Measurements from ENCODE around the gene STXBP3. TPM values are rescaled to one million over a fixed set of nuclear protein-coding genes. Genes with fewer than 3 reads are reported as not detected.

Gene STXBP3
- total and polyA plus RNA-seq, 2 of the 4 experiments (the other 2 are of a cell fraction), result 19.1 to 19.7 TPM

DNA sequence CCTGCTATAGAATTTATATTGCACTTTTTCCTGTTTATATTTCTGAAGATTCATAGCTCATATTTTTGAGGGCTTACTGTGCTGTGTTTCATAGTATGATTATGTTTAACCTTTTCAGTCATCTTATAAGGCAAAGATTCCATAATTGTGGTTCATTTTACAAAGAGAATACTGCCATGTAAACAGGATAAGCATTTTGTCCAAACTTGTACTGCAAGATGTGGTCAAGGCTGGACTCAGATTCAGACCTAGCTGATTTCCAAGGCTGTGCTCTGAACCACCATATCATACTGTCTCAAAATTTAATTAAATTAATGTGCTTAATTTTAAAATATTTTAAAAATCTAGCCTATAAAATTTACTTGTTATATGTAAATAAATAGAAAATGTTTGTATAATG lies 31.4 kb downstream of the STXBP3 start:
- ChIA-PET POLR2A (ENCODE audit: unreplicated experiment) (no interaction called here), CTCF (no interaction called here)
- H2AFZ ChIP-seq (replicated peaks; ENCODE audit: low read length, poor library complexity), result no peak overlapping the region
- H3K4ac ChIP-seq (ENCODE audit: low read depth, low read length), result no peak overlapping the region
- H2BK15ac ChIP-seq (ENCODE audit: low read depth, low read length), result no peak overlapping the region
- no peak overlapping the region for H2BK120ac ChIP-seq (ENCODE audit: low read depth, low read length)
- intact Hi-C loops (cut with micrococcal nuclease), result no loop called here
- ATAC-seq (ENCODE audit: low read depth) (peak; percentile 73), DNase-seq (peak; percentile 3)
- H2BK5ac ChIP-seq (ENCODE audit: low read depth, low read length, poor library complexity, severe bottlenecking), result no peak overlapping the region
- H3K23ac ChIP-seq (ENCODE audit: low read depth, low read length), result no peak overlapping the region
- no peak overlapping the region for H3K56ac ChIP-seq (ENCODE audit: extremely low read depth, insufficient read depth, low read length)
- no peak overlapping the region for H3K14ac ChIP-seq (replicated peaks; ENCODE audit: low read depth, low read length)
- in situ Hi-C loops (cut with MboI; ENCODE audit: low sequenced_read_pairs), result no loop called here
- H3K27me3 ChIP-seq (ENCODE audit: control insufficient read depth, insufficient read depth, low read length), result no peaks in the 10 kb centered on the region
- H2AK9ac ChIP-seq (replicated peaks; ENCODE audit: low read depth, low read length, poor library complexity), result no peak overlapping the region
- H4K8ac ChIP-seq (ENCODE audit: low read depth in 2 of 2, low read length in 2 of 2), result no peak overlapping the region
- no peaks in the 10 kb centered on the region for H4K20me1 ChIP-seq (ENCODE audit: insufficient read depth, low read length)
- H3K9ac ChIP-seq (ENCODE audit: low read depth, low read length), result no peak overlapping the region
- no peaks in the 10 kb centered on the region for H3K4me1 ChIP-seq (ENCODE audit: control insufficient read depth, insufficient read depth, low read length)
- no peak for TF ChIP-seq CEBPB (IDR thresholded peaks at IDR 0.05; ENCODE audit: low read depth, low read length)
- TF ChIP-seq SMC3 (IDR thresholded peaks at IDR 0.05; ENCODE audit: low read depth, low read length), result no peak
- no peak for TF ChIP-seq MAZ (IDR thresholded peaks at IDR 0.05; ENCODE audit: borderline replicate concordance, low read depth, low read length)
- TF ChIP-seq RFX5 (IDR thresholded peaks at IDR 0.05; ENCODE audit: low read depth, low read length), result no peak
- TF ChIP-seq, protein P1, sequence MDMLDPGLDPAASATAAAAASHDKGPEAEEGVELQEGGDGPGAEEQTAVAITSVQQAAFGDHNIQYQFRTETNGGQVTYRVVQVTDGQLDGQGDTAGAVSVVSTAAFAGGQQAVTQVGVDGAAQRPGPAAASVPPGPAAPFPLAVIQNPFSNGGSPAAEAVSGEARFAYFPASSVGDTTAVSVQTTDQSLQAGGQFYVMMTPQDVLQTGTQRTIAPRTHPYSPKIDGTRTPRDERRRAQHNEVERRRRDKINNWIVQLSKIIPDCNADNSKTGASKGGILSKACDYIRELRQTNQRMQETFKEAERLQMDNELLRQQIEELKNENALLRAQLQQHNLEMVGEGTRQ (IDR thresholded peaks at IDR 0.05; ENCODE audit: low read depth, low read length), result no peak
- TF ChIP-seq ELK1 (IDR thresholded peaks at IDR 0.05; ENCODE audit: borderline replicate concordance, low read depth, low read length), result no peak
- TF ChIP-seq RCOR1 (IDR thresholded peaks at IDR 0.05; ENCODE audit: insufficient replicate concordance, low read length), result no peak
- no peak for TF ChIP-seq MAFK (IDR thresholded peaks at IDR 0.05; ENCODE audit: low read depth, low read length)
- TF ChIP-seq FOS (IDR thresholded peaks at IDR 0.05; ENCODE audit: low read depth, low read length), result no peak
- TF ChIP-seq BHLHE40 (IDR thresholded peaks at IDR 0.05; ENCODE audit: low read depth, low read length), result no peak
- no peak for TF ChIP-seq RAD21 (IDR thresholded peaks at IDR 0.05; ENCODE audit: low read length)
- no peak for TF ChIP-seq POLR2A (IDR thresholded peaks at IDR 0.05; ENCODE audit: low read depth, low read length)
- no peak for TF ChIP-seq CHD1 (IDR thresholded peaks at IDR 0.05; ENCODE audit: low read depth, low read length)
- no peak for TF ChIP-seq NFE2L2 (IDR thresholded peaks at IDR 0.05; ENCODE audit: low read depth, low read length)
- TF ChIP-seq CTCF (conservative IDR thresholded peaks at IDR 0.05; ENCODE audit: low read depth, low read length), result no peak
- TF ChIP-seq MXI1 (IDR thresholded peaks at IDR 0.05; ENCODE audit: borderline replicate concordance, low read depth, low read length), result no peak
- no peak overlapping the region for H3K18ac ChIP-seq (ENCODE audit: low read depth, low read length)
- peaks cover 3 to 9% of the 10 kb centered on the region in 2 experiments; a peak in 2 of 4 replicates for H3K79me1 ChIP-seq (ENCODE audit: low read depth in 1 of 2, low read length in 2 of 2)
- H3K27ac ChIP-seq (ENCODE audit: insufficient read depth, low read length), result no peak overlapping the region
- no peak overlapping the region for H3K4me3 ChIP-seq (ENCODE audit: insufficient read depth, low read depth, low read length)
- H2AK5ac ChIP-seq (ENCODE audit: low read depth, low read length), result no peak overlapping the region
- H3K4me2 ChIP-seq (ENCODE audit: low read depth, low read length), result no peak overlapping the region
- H3K9me1 ChIP-seq (ENCODE audit: insufficient read depth, low read length), result no peaks in the 10 kb centered on the region
- no peaks in the 10 kb centered on the region for H3K9me3 ChIP-seq (ENCODE audit: control insufficient read depth, insufficient read depth, low read length)
- peaks cover 16% of the 10 kb centered on the region for H3K36me3 ChIP-seq (ENCODE audit: control insufficient read depth, insufficient read depth, low read length)
- no peak overlapping the region for H4K91ac ChIP-seq (ENCODE audit: insufficient read depth, low read depth, low read length)
- H4K5ac ChIP-seq (ENCODE audit: low read depth, low read length), result no peak overlapping the region
- no peak overlapping the region for H2BK20ac ChIP-seq (ENCODE audit: low read depth, low read length)
- dilution Hi-C loops (cut with HindIII; ENCODE audit: low sequenced_read_pairs, unreplicated experiment), result no loop called here
- no TSS peak for BruUV-seq (replicated peaks)

Measured in IMR-90 (cell line).